HG03095 (cell line): ENCODE results near the gene MTX3.

Experiments
- ATAC-seq: cut with Tn5 transposase; IDR thresholded peaks from one replicate; pipeline ENCODE4 v1.9.1; 2021; ENCODE audit warnings: moderate library complexity; ENCODE audit not compliant: unreplicated experiment

The MTX3 gene

GRCh38 chr5:79936646-79937216, 54.3 kb downstream of the MTX3 start:
- no peak for ATAC-seq

GRCh38 chr5:79936002-79936645, 54.9 kb downstream of the MTX3 start:
- ATAC-seq = no peak

GRCh38 chr5:79934681-79935080, 56.4 kb downstream of the MTX3 start:
- ATAC-seq = no peak

GRCh38 chr5:79932510-79933504, 58.3 kb downstream of the MTX3 start:
- ATAC-seq = no peak

GRCh38 chr5:79931866-79932265, 59.2 kb downstream of the MTX3 start:
- ATAC-seq = no peak

GRCh38 chr5:79931409-79931808, 59.7 kb downstream of the MTX3 start:
- ATAC-seq = no peak

- ATAC-seq = no peak
Measured at GRCh38 chr5:79929095-79929494, 62.0 kb downstream of the MTX3 start.
